GM12801 (cell line): ENCODE data around the gene GRIFIN.

Source experiments
- TF ChIP-seq, protein P1 (sequence below): IDR thresholded peaks from one replicate; pipeline ENCODE4 v1.5.1; 2011; ENCODE audit warnings: control low read depth; ENCODE audit not compliant: insufficient read length; ENCODE audit errors: extremely low read depth

Gene GRIFIN

GRCh38 chr7:2443491-2443890 is 32.7 kb downstream of the GRIFIN start:
- TF ChIP-seq, protein P1, sequence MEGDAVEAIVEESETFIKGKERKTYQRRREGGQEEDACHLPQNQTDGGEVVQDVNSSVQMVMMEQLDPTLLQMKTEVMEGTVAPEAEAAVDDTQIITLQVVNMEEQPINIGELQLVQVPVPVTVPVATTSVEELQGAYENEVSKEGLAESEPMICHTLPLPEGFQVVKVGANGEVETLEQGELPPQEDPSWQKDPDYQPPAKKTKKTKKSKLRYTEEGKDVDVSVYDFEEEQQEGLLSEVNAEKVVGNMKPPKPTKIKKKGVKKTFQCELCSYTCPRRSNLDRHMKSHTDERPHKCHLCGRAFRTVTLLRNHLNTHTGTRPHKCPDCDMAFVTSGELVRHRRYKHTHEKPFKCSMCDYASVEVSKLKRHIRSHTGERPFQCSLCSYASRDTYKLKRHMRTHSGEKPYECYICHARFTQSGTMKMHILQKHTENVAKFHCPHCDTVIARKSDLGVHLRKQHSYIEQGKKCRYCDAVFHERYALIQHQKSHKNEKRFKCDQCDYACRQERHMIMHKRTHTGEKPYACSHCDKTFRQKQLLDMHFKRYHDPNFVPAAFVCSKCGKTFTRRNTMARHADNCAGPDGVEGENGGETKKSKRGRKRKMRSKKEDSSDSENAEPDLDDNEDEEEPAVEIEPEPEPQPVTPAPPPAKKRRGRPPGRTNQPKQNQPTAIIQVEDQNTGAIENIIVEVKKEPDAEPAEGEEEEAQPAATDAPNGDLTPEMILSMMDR = no peak

GRCh38 chr7:2441430-2442058 is 34.7 kb downstream of the GRIFIN start:
- TF ChIP-seq, protein P1 = no peak

GRCh38 chr7:2440608-2441245 is 35.5 kb downstream of the GRIFIN start:
- TF ChIP-seq, protein P1 = no peak

DNA sequence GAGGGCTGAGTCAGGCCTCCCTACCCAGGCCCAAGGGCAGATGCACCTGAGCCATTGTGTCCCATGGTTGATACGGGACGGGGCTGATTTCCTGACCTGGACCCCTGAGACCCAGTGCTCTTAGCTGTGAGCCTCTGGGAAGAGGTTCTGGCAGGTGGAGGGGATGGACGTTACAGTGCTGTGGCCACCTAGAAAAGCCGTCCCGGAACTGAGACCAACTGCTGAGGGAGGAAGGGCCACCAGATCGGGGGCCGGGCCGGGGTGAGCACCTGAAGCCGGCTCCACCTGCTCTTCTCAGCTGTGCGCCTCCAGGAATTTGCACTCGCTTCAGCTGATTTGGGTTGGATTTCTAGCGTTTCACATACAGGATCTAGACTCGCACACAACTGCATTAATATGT is 37.4 kb downstream of the GRIFIN start:
- TF ChIP-seq, protein P1 = no peak

- TF ChIP-seq, protein P1 = no peak
Measured at GRCh38 chr7:2438186-2438585, 38.0 kb downstream of the GRIFIN start.

GRCh38 chr7:2437537-2438148 is 38.6 kb downstream of the GRIFIN start:
- TF ChIP-seq, protein P1 = no peak

- TF ChIP-seq, protein P1 = no peak
Measured at GRCh38 chr7:2437136-2437535, 39.1 kb downstream of the GRIFIN start.
